HepG2 (cell line): ENCODE measurements around the gene SLC4A2. TPM values are rescaled to one million over a fixed set of nuclear protein-coding genes. Genes with fewer than 3 reads are reported as not detected.

Source experiments
- ARNT2 ChIP-seq: sonication (generic); formaldehyde crosslinking; IDR thresholded peaks from 2 replicates; pipeline ENCODE4 v1.8.0; 2022; ENCODE audit warnings: mild to moderate bottlenecking, low read depth, missing genetic modification reagents, moderate library complexity
- DNMT3B ChIP-seq: conservative IDR thresholded peaks from 2 replicates; pipeline ENCODE4 v1.6.1; 2016; ENCODE audit warnings: missing biosample characterization, control low read depth
- EED ChIP-seq: sonication (generic); formaldehyde crosslinking; IDR thresholded peaks from 2 replicates; pipeline ENCODE4 v1.5.0; 2020; ENCODE audit warnings: mild to moderate bottlenecking, missing genetic modification reagents
- GTF2F1 ChIP-seq: fragments of 150-350 bp; IDR thresholded peaks from 2 replicates; pipeline ENCODE4 v1.6.1; 2014; ENCODE audit warnings: low read length
- KDM2A ChIP-seq: sonication (generic); formaldehyde crosslinking; IDR thresholded peaks from 2 replicates; pipeline ENCODE4 v1.4.0; 2020; ENCODE audit warnings: low read depth, missing genetic modification reagents, borderline replicate concordance
- MAZ ChIP-seq, 2 experiments: sonication (generic) in 1 of 2; formaldehyde crosslinking in 1 of 2; IDR thresholded peaks; 2 replicates each; pipeline versions ENCODE4 v1.5.0 to v1.6.1; 2012 to 2020; ENCODE audit warnings: low read depth in 2 of 2, mild to moderate bottlenecking in 2 of 2, borderline replicate concordance in 1 of 2, improper control_type of control experiment in 1 of 2, low read length in 1 of 2, missing genetic modification reagents in 1 of 2, moderate library complexity in 1 of 2
- NFYC ChIP-seq: IDR thresholded peaks from 2 replicates; pipeline ENCODE4 v1.6.1; 2016; ENCODE audit warnings: missing genetic modification reagents, missing compliant biosample characterization
- NONO ChIP-seq, 2 experiments: fragments of 450-650 bp in 1 of 2; sonication (generic) in 1 of 2; formaldehyde crosslinking in 1 of 2; IDR thresholded peaks in 1 of 2; conservative IDR thresholded peaks in 1 of 2; 2 replicates each; pipeline versions ENCODE4 v1.6.1 to v1.8.0; 2017 to 2022; ENCODE audit warnings: mild to moderate bottlenecking in 1 of 2, missing genetic modification reagents in 1 of 2, moderate library complexity in 1 of 2
- PAX8 ChIP-seq: sonication (generic); formaldehyde crosslinking; IDR thresholded peaks from 2 replicates; pipeline ENCODE4 v1.8.0; 2022; ENCODE audit warnings: mild to moderate bottlenecking, missing genetic modification reagents, borderline replicate concordance
- PCBP2 ChIP-seq: fragments of 200-400 bp; formaldehyde crosslinking; optimal IDR thresholded peaks from 2 replicates; pipeline ENCODE3; 2018; ENCODE audit warnings: low read length, low read depth; ENCODE audit not compliant: poor library complexity, severe bottlenecking
- PHF21A ChIP-seq: sonication (generic); formaldehyde crosslinking; IDR thresholded peaks from 2 replicates; pipeline ENCODE4 v1.5.0; 2020; ENCODE audit warnings: mild to moderate bottlenecking, missing genetic modification reagents
- RCOR2 ChIP-seq: IDR thresholded peaks from 2 replicates; pipeline ENCODE4 v1.6.1; 2016; ENCODE audit warnings: missing biosample characterization, missing genetic modification reagents
- SETDB1 ChIP-seq: sonication (generic); formaldehyde crosslinking; IDR thresholded peaks from 2 replicates; pipeline ENCODE4 v1.5.1; 2020; ENCODE audit warnings: missing genetic modification reagents, mild to moderate bottlenecking, borderline replicate concordance
- SP2 ChIP-seq: sonication (generic); formaldehyde crosslinking; IDR thresholded peaks from 2 replicates; pipeline ENCODE4 v1.5.1; 2020; ENCODE audit warnings: mild to moderate bottlenecking, missing genetic modification reagents
- U2AF1 ChIP-seq: fragments of 200-400 bp; formaldehyde crosslinking; optimal IDR thresholded peaks from 2 replicates; pipeline ENCODE3; 2017; ENCODE audit warnings: mild to moderate bottlenecking, low read depth, low read length
- ZNF12 ChIP-seq: sonication (generic); formaldehyde crosslinking; IDR thresholded peaks from 2 replicates; pipeline ENCODE4 v1.5.0; 2020; ENCODE audit warnings: missing genetic modification reagents
- ZNF282 ChIP-seq: fragments of 450-650 bp; IDR thresholded peaks from 2 replicates; pipeline ENCODE4 v1.6.1; 2018; ENCODE audit not compliant: partially characterized antibody
- ZNF557 ChIP-seq: sonication (generic); formaldehyde crosslinking; IDR thresholded peaks from 2 replicates; pipeline ENCODE4 v1.4.0; 2020; ENCODE audit warnings: missing genetic modification reagents
- ZNF724P ChIP-seq: sonication (generic); formaldehyde crosslinking; IDR thresholded peaks from 2 replicates; pipeline ENCODE4 v1.8.0; 2022; ENCODE audit warnings: missing genetic modification reagents, borderline replicate concordance
- ZNF891 ChIP-seq: sonication (generic); formaldehyde crosslinking; IDR thresholded peaks from 2 replicates; pipeline ENCODE4 v1.5.0; 2020; ENCODE audit warnings: mild to moderate bottlenecking, missing genetic modification reagents
- polyA plus RNA-seq, 8 experiments: library from polyadenylated mRNA; depleted of rRNA in 3 of 8; stranded (reverse) in 7 of 8; unstranded in 1 of 8; fragments of >200 nt; fragmentation: Illumina TruSeq in 4 of 8; extraction: Trizol in 4 of 8; gene quantifications; 2 replicates each; pipeline versions ENCODE4 v1.2.1 to v1.2.3, GENCODE V29; 2011 to 2016; ENCODE audit warnings: low read depth in 4 of 8, missing spikeins in 1 of 8, mixed read lengths in 1 of 8; ENCODE audit not compliant: insufficient read depth in 1 of 8
- total RNA-seq, 5 experiments: library from RNA; depleted of rRNA; stranded (reverse); fragments of >200 nt; fragmentation: Illumina TruSeq; extraction: Trizol; gene quantifications; 2 replicates each; pipeline ENCODE4 v1.2.3, GENCODE V29; 2016; ENCODE audit warnings: low read depth in 1 of 5
- TF ChIP-seq, protein P1 (sequence below): conservative IDR thresholded peaks from 2 replicates; pipeline ENCODE4 v1.6.1; 2018; ENCODE audit warnings: missing genetic modification reagents
- TF ChIP-seq, protein P2 (sequence below): sonication (generic); formaldehyde crosslinking; IDR thresholded peaks from 2 replicates; pipeline ENCODE4 v1.4.0; 2020; ENCODE audit warnings: low read depth, mild to moderate bottlenecking, missing genetic modification reagents
- TF ChIP-seq, protein P3 (sequence below): sonication (generic); formaldehyde crosslinking; IDR thresholded peaks from 2 replicates; pipeline ENCODE4 v1.4.0; 2020; ENCODE audit warnings: missing genetic modification reagents
- TF ChIP-seq, protein P4 (sequence below): sonication (generic); formaldehyde crosslinking; conservative IDR thresholded peaks from 2 replicates; pipeline ENCODE4 v1.8.0; 2022; ENCODE audit warnings: missing genetic modification reagents

The SLC4A2 gene
- total and polyA plus RNA-seq, 2 of the 13 experiments (the other 11 are each of a cell fraction or from before 2014, with no cell fraction given), result 51.9 to 73.4 TPM

DNA sequence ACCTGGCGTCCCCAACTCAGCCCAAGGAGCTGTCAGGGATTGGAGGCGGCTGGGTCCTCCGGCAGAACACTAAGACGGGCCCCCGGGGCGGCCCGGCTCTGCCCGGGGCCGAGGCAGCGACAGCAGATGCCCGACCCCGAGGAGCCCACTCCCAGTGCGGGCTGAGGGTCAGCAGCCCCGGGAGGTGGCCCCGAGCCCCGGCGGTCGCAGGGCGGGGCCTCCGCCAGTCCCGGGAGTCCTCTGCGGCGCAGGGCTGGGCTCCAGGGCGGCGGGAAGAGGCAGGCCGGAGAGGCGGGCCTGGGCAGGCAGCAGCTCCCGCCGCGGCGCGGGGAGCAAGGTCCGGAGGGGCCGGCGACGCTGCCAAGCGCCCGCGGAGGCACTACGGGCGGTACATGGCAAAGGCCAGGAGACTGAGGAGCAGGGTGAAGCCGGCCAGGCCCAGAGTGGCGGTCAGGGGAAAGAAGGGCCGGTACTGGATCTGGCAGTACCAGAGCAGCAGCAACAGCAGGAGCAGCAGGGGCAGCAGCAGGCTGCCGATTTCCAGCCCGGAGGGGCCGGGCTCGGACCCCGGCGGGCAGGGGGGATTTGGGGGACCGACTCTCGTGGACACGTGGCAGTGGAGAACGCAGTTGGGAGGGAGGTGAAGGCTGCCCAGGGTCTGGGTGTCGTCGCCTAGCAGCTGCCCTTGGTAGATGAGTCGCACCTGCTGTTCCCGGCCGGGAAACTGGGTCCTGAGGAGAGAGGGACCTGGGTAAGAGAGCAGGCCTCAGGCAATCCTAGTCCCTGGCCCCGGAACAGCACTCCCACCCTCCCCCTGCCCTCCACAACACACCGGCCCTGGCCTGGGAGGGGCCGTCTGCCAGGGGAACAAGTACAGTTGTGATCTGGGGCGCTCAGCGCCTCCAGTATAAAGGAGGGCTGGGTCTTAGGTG, 22.0 kb downstream of the SLC4A2 start (continued):
- TF ChIP-seq ARNT2 (CRISPR knock-in tag) (no peak; the same call in 1 of the 2 replicates), PHF21A (peak; percentile 55; the same call in 1 of the 2 replicates), EED (no peak), DNMT3B (CRISPR knock-in tag) (no peak), ZNF282 (no peak), PAX8 (CRISPR knock-in tag) (no peak), GTF2F1 (no peak), SETDB1 (no peak), PCBP2 (no peak), ZNF891 (CRISPR knock-in tag) (no peak), ZNF12 (no peak), ZNF724P (CRISPR knock-in tag) (no peak), KDM2A (CRISPR knock-in tag) (no peak), ZNF557 (CRISPR knock-in tag) (no peak), NONO (IDR thresholded peaks at IDR 0.05) (no peak), NONO (CRISPR knock-in tag; conservative IDR thresholded peaks at IDR 0.05) (no peak), U2AF1 (no peak), MAZ (IDR thresholded peaks at IDR 0.05; ENCODE audit: borderline replicate concordance, low read depth, low read length) (no peak), MAZ (CRISPR knock-in tag; IDR thresholded peaks at IDR 0.05; ENCODE audit: low read depth) (no peak), SP2 (CRISPR knock-in tag) (no peak), NFYC (CRISPR knock-in tag) (no peak), RCOR2 (CRISPR knock-in tag) (no peak)
- TF ChIP-seq, protein P1, sequence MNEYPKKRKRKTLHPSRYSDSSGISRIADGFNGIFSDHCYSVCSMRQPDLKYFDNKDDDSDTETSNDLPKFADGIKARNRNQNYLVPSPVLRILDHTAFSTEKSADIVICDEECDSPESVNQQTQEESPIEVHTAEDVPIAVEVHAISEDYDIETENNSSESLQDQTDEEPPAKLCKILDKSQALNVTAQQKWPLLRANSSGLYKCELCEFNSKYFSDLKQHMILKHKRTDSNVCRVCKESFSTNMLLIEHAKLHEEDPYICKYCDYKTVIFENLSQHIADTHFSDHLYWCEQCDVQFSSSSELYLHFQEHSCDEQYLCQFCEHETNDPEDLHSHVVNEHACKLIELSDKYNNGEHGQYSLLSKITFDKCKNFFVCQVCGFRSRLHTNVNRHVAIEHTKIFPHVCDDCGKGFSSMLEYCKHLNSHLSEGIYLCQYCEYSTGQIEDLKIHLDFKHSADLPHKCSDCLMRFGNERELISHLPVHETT (CRISPR knock-in tag), result no peak
- TF ChIP-seq, protein P2, sequence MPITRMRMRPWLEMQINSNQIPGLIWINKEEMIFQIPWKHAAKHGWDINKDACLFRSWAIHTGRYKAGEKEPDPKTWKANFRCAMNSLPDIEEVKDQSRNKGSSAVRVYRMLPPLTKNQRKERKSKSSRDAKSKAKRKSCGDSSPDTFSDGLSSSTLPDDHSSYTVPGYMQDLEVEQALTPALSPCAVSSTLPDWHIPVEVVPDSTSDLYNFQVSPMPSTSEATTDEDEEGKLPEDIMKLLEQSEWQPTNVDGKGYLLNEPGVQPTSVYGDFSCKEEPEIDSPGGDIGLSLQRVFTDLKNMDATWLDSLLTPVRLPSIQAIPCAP (CRISPR knock-in tag), result no peak
- TF ChIP-seq, protein P3, sequence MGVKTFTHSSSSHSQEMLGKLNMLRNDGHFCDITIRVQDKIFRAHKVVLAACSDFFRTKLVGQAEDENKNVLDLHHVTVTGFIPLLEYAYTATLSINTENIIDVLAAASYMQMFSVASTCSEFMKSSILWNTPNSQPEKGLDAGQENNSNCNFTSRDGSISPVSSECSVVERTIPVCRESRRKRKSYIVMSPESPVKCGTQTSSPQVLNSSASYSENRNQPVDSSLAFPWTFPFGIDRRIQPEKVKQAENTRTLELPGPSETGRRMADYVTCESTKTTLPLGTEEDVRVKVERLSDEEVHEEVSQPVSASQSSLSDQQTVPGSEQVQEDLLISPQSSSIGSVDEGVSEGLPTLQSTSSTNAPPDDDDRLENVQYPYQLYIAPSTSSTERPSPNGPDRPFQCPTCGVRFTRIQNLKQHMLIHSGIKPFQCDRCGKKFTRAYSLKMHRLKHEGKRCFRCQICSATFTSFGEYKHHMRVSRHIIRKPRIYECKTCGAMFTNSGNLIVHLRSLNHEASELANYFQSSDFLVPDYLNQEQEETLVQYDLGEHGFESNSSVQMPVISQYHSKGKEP (CRISPR knock-in tag), result 0 out of 2 replicates have a peak, but pooled peaks have one; percentile 12
- TF ChIP-seq, protein P4, sequence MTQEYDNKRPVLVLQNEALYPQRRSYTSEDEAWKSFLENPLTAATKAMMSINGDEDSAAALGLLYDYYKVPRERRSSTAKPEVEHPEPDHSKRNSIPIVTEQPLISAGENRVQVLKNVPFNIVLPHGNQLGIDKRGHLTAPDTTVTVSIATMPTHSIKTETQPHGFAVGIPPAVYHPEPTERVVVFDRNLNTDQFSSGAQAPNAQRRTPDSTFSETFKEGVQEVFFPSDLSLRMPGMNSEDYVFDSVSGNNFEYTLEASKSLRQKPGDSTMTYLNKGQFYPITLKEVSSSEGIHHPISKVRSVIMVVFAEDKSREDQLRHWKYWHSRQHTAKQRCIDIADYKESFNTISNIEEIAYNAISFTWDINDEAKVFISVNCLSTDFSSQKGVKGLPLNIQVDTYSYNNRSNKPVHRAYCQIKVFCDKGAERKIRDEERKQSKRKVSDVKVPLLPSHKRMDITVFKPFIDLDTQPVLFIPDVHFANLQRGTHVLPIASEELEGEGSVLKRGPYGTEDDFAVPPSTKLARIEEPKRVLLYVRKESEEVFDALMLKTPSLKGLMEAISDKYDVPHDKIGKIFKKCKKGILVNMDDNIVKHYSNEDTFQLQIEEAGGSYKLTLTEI (CRISPR knock-in tag), result no peak
